Neural cell (in vitro differentiated cells): ENCODE results near the gene EFS.

ENCODE experiments used
- CTCF ChIP-seq: fragments of 450-650 bp; IDR thresholded peaks from 2 replicates; pipeline ENCODE4 v1.5.1; 2014; ENCODE audit warnings: antibody characterized with exemption, mild to moderate bottlenecking, moderate library complexity; ENCODE audit not compliant: poor library complexity, severe bottlenecking
- EZH2 ChIP-seq: fragments of 200-600, 300-800 bp; shearing (Covaris generic), sonication (generic); IDR thresholded peaks from 2 replicates; pipeline ENCODE4 v1.6.1; 2014; ENCODE audit warnings: antibody characterized with exemption, low read length, borderline replicate concordance, mild to moderate bottlenecking; ENCODE audit not compliant: insufficient read depth, poor library complexity, severe bottlenecking
- POLR2AphosphoS5 ChIP-seq: IDR thresholded peaks from 2 replicates; pipeline ENCODE4 v1.6.1; 2012

GRCh38 chr14:23373041-23373440 is 8.1 kb upstream of the EFS start:
- no peak for TF ChIP-seq POLR2AphosphoS5
- no peak for TF ChIP-seq EZH2
- TF ChIP-seq CTCF, result no peak
